Left lobe of liver (tissue), 2 donors: ENCODE measurements around the gene BMP7. TPM values are rescaled to one million over a fixed set of nuclear protein-coding genes. Genes with fewer than 3 reads are reported as not detected.
A peak's percentile ranks its signal among the peaks of the same experiment; 100 is the strongest.
"Not testable (repeated sequence)": the region's sequence is repeated elsewhere in the genome, so short reads cannot be mapped to it uniquely, and the experiment has no call there.

ENCODE experiments used
- ATAC-seq: fragments of 200-7000 bp; cut with Tn5 transposase; one replicate; pipeline ENCODE4 v1.9.1; 2020; ENCODE audit warnings: mild to moderate bottlenecking, moderate library complexity
- DNase-seq: peaks from one replicate; pipeline ENCODE4 v3.0.0-alpha.2; 2020; ENCODE audit warnings: low spot score
- total RNA-seq: library from RNA; stranded (reverse); gene quantifications from one replicate; pipeline ENCODE4 v1.2.1, GENCODE V29; 2021
- donor health status: DM: no; HTN: no; CAD: no; lungs with moderate emphysema.
- donor health status: DM: no; HTN: yes; CAD: no.

BMP7 gene
- total RNA-seq, 1 donor from 2014 or later = 0.38 TPM

GRCh38 chr20:57268399-57269076 lies 2.1 kb upstream of the BMP7 start:
- DNase-seq = no peak
- ATAC-seq = no peak

GRCh38 chr20:57267158-57267821 lies 849 bp upstream of the BMP7 start:
- no peak for DNase-seq
- ATAC-seq = no peak

DNA sequence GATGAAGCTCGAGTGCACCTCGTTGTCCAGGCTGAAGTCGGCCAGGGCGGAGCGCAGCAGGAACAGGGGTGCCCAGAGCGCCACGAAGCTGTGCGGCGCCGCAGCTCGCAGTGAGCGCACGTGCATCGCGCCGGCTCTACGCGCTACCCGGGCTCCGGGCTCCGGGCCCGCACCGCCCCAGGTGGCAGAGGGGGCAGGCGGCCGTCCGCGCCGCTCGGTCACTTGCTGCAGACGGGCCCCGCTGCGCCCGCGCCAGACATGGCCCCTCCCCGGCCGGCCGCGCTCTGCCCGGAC lies 497 bp downstream of the BMP7 start:
- DNase-seq (no peak), ATAC-seq (no peak)

DNA sequence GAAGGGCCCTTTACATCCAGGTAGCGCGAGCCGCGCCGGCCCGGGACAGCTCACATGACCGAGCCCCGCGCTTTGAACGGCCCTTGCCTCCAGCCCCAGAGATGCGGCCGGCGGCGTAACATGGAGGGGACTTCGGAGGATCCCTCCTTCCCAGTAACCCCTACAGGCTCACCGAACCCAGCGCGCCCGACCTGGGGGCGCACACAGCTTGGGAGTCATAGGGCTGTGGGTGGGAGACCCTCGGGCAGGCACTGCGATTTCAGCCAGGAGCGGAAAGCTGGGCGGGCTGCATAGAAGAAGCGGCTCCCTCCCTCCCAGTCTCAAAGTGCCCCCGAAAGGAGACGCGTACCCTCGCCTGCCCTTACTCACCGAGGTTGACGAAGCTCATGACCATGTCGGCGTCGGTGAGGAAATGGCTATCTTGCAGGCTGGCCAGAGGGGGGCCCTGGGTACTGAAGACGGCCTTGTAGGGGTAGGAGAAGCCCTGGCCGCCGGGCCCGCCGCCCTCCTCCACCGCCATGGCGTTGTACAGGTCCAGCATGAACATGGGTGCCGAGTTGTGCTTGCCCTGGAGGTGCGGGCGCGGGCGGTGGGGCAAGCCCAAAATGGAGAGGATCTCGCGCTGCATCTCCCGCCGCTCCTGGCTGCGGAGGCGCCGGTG lies 975 bp downstream of the BMP7 start:
- DNase-seq (no peak), ATAC-seq (no peak)

- not testable (repeated sequence) for DNase-seq, ATAC-seq
Measured at GRCh38 chr20:57264908-57265335, 1.5 kb downstream of the BMP7 start.

GRCh38 chr20:57263801-57264792 lies 2.3 kb downstream of the BMP7 start:
- ATAC-seq = peak; percentile 26
- DNase-seq = no peak

DNA sequence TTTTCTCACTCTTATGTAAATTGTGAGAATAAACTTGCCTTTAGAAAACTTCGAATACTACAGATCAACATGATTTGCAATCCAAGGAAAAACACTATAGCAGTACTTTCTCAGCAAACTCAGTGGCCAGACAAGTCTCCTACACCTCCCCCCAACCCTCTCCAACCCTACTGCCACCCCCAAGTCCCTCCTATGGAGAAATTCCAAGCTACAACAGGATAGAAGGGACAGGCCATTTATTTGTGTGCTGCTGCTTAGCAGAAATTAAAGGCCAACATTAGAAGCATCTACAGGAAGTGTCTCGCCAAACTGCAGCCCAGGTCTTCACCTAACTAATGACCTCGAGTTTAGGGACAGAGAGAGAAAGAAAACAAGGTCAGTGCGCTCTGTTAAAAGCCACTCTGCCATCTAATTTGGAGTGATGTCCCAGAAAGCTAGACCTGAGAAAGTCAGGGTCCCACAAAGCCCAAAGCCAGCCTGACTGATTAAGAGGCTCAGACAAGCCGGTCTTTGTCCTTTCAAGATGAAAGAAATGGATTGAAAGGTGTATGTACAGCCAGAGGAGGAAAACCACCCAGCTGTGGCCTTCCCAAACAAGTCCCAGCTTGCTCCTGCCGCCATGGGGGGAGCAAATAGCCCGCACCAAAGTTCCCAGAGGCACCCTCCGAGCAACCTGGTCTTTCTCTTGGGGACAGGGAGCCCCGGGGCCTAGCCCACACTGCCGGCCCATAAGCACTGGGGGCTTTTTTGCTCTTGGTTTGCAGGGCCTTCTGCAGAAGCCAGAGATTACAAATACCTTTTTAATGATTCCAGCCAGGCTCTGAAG lies 3.4 kb downstream of the BMP7 start:
- DNase-seq (no peak), ATAC-seq (no peak)

DNA sequence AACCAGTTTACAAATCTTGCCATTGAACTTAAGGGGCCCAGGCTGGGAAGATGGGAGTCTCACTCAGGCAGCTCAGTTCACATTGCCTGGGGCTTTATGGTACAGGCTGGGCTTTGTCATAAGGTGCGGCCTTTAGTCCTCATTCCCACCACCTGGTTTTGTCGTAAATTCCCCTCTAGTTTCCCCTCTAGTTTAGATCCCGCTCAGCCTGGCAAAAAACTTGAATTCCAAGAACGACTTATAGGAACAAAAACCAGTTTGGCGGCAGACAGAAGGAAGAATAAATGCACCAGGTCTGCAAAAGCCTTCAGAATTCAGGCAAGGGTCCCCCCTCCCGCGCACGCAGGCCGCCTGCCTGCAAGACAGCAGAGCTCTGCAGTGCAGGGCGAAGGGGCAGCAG lies 4.1 kb downstream of the BMP7 start:
- DNase-seq (no peak), ATAC-seq (no peak)

- ATAC-seq (no peak), DNase-seq (no peak)
Measured at GRCh38 chr20:57261457-57262251, 4.8 kb downstream of the BMP7 start.

DNA sequence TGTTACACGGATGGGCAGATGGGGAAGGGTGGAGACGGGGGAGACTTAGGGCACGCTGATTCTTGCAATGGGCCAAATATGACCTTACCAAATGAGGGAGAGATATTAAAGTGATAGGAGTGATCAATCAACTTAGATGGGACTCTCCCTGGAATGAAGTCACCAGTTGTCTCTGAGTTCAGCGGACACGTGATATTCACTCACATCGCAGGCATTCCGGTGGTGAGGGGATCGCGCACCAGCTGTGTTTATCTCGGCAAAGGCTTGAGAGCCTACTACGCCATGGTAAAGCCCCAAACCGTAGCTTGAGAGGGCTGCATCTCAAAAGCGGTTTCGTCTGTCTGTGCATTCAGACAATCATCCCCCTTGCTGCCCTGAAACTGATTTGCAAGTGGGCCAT lies 5.5 kb downstream of the BMP7 start:
- ATAC-seq (no peak), DNase-seq (no peak)

GRCh38 chr20:57259938-57260921 lies 6.2 kb downstream of the BMP7 start:
- ATAC-seq = no peak
- DNase-seq = no peak

- ATAC-seq (no peak), DNase-seq (no peak)
Measured at GRCh38 chr20:57259121-57259937, 7.1 kb downstream of the BMP7 start.

GRCh38 chr20:57257701-57258453 lies 8.6 kb downstream of the BMP7 start:
- ATAC-seq = no peak

DNA sequence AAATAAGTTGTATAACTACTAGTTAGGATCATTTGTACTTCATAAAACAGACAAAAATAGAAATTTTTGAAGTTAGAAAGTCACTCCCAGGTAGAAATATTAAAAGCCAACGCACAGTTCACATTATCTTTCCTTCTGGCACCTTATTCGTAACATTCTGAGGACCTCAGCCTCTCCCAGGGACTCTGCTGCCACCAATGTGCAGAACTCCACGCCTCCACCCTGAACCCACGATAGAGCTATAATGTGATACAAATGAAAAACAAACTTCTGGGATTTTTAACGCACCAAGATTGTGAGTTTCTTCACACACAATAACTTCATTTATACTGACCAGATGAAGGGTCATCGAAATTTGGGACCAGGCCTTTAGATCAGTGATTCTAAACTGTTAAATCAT lies 9.5 kb downstream of the BMP7 start:
- no peak for DNase-seq
- no peak for ATAC-seq

More at GRCh38 chr20:57257701-57258453, 8.6 kb downstream of the BMP7 start:
- no peak for DNase-seq

- DNase-seq (no peak), ATAC-seq (no peak)
Measured at GRCh38 chr20:57256205-57256604, 10.2 kb downstream of the BMP7 start.

DNA sequence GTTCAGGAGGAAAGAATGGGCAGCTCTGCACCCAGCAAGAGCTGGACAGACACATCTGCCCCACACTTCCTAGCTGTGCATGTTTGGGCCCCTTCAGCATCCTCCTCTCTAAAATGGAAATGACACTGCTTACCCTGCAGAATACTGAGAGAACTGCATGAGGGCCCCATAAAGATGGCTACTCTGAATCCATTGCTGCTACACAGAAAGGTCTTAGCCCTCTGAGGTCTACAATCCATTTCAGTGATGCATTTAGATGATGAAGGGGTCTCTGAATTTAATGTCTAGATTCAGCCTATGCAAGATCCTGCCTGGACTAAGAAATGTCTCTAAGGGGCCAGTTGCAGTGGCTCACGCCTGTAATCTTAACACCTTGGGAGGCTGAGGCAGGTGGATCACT lies 11.3 kb downstream of the BMP7 start:
- ATAC-seq = no peak
- no peak for DNase-seq
